Astrocyte (in vitro differentiated cells and primary cell): ENCODE data around the gene URM1.

Source experiments
- EZH2 ChIP-seq: IDR thresholded peaks from 2 replicates; pipeline ENCODE4 v1.6.1; 2012; ENCODE audit warnings: mild to moderate bottlenecking, low read length, inconsistent platforms; ENCODE audit not compliant: insufficient read depth
- TF ChIP-seq, protein P1 (sequence below): IDR thresholded peaks from 2 replicates; pipeline ENCODE4 v1.5.1; 2011; ENCODE audit warnings: low read depth, mild to moderate bottlenecking, inconsistent platforms, low read length, moderate library complexity; ENCODE audit not compliant: insufficient read depth

DNA sequence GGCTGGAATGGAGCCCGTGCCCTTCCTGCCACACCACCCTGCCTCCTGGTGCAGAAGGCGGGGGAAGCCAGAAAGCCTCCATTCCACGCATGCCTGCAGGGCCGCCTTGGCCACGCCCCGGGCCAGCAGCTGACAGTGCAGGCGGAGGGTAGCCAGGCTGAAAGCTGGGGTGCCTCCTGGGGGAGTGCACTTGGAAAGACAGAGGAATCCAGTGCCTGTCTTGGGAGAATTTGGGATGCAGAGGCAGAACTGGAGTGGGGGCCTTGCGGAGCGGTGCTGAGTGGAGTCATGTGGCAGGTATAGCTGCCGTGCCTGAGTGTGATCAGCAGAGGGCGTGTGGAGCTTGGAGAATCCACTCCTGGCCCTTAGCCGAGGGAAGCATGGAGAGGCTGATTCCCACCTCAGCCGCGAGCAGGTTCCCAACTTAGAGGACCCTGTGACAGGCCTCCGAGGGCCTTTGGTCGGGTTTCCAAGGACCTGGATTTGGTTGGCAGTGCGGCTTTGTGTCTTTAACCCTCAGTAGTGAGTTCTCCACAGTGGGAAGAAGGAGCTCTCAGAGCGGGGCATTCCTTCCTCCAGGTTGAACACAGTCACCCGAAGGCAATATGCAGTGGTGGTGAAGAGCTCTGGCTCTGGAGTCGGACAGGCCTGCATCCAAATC, 9.1 kb upstream of the URM1 start:
- TF ChIP-seq, protein P1, sequence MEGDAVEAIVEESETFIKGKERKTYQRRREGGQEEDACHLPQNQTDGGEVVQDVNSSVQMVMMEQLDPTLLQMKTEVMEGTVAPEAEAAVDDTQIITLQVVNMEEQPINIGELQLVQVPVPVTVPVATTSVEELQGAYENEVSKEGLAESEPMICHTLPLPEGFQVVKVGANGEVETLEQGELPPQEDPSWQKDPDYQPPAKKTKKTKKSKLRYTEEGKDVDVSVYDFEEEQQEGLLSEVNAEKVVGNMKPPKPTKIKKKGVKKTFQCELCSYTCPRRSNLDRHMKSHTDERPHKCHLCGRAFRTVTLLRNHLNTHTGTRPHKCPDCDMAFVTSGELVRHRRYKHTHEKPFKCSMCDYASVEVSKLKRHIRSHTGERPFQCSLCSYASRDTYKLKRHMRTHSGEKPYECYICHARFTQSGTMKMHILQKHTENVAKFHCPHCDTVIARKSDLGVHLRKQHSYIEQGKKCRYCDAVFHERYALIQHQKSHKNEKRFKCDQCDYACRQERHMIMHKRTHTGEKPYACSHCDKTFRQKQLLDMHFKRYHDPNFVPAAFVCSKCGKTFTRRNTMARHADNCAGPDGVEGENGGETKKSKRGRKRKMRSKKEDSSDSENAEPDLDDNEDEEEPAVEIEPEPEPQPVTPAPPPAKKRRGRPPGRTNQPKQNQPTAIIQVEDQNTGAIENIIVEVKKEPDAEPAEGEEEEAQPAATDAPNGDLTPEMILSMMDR = peak; percentile 80
- TF ChIP-seq EZH2 = no peak
